Measurements from ENCODE around the gene MMP25. TPM values are rescaled to one million over a fixed set of nuclear protein-coding genes. Genes with fewer than 3 reads are reported as not detected.

MMP25 gene
- total and polyA plus RNA-seq, 10 of the 15 experiments (the other 5 are each of a cell fraction or from before 2014, with no cell fraction given), result 0.03 to 0.36 (median 0.13) TPM; not detected in 1

DNA sequence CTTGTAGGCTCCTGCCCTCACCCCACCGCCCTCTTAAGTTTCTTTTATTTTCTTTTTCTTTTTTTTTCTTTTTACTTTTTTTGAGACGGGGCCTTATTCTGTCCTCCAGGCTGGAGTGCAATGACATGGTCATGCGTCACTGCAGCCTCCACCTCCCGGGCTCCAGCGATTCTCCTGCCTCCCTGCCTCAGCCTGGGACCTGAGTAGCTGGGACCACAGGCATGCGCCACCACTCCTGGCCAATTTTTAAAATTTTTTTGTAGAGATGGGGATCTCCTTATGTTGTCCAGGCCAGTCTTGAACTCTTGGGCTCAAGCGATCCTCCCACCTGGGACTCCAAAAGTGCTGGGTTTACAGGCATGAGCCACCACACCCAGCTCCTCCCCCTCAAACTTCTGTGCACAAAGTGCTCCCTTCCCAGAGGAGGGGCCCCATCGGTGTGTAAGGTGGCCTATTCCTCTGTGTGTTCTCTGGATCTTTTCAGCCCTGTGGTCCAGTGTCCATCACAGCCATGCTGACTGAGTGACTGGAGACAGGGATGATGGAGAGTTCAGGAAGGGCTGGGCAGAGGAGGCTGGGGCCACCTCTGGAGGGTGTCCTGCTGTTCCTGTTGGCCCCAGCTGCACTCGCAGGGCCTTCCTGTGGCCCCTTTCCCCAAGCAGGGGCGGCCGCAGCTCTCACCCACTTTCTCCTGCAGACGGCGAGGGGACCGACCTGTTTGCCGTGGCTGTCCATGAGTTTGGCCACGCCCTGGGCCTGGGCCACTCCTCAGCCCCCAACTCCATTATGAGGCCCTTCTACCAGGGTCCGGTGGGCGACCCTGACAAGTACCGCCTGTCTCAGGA lies 10.2 kb downstream of the MMP25 start:
- POLR2A ChIA-PET, result no interaction called here
- Histone ChIP-seq H3K27me3 (replicated peaks in 1 of 2; ENCODE audit: control insufficient read depth in 2 of 2, insufficient read depth in 2 of 2, low read length in 1 of 2) (no peaks in the 10 kb centered on the region), H3K9ac (ENCODE audit: control insufficient read depth, insufficient read depth, low read length) (no peak overlapping the region), H4K20me1 (ENCODE audit: control insufficient read depth, insufficient read depth) (no peaks in the 10 kb centered on the region), H3K79me2 (ENCODE audit: control insufficient read depth, insufficient read depth, low read length) (no peaks in the 10 kb centered on the region), H3K4me1 (ENCODE audit: control insufficient read depth, insufficient read depth, low read length) (peaks cover 16% of the 10 kb centered on the region), H3K27ac (ENCODE audit: control insufficient read depth, insufficient read depth) (no peak overlapping the region), H3K4me3 (no peak overlapping the region), H3K4me2 (ENCODE audit: control insufficient read depth, insufficient read depth) (no peak overlapping the region), H3K9me3 (replicated peaks; ENCODE audit: control insufficient read depth, insufficient read depth, low read length) (no peaks in the 10 kb centered on the region), H2AFZ (ENCODE audit: control insufficient read depth, low read depth, low read length) (no peak overlapping the region), H3K36me3 (ENCODE audit: control insufficient read depth in 2 of 2, insufficient read depth in 2 of 2, low read length in 1 of 2) (no peaks in the 10 kb centered on the region)
- no peak for FAIRE-seq
- DNase-seq (ENCODE audit: low read depth, low spot score), result no peak
- in situ Hi-C loops (cut with MboI) (no loop called here), intact Hi-C loops (cut with micrococcal nuclease; ENCODE audit: unreplicated experiment) (no loop called here)
- CTCF ChIA-PET, result interaction anchor here (1.5 to 1.7 kb wide), 3 partner anchors 25 to 73 kb away, joined by 4 to 8 read pairs (median 5); no protein-coding TSS in a partner anchor
- SMC1A ChIA-PET (ENCODE audit: uncharacterized antibody, unreplicated experiment), result interaction anchor here (1.7 kb wide), 1 partner anchor 24 kb away, joined by 5 read pairs; no protein-coding TSS in a partner anchor
- TF ChIP-seq, protein P1, sequence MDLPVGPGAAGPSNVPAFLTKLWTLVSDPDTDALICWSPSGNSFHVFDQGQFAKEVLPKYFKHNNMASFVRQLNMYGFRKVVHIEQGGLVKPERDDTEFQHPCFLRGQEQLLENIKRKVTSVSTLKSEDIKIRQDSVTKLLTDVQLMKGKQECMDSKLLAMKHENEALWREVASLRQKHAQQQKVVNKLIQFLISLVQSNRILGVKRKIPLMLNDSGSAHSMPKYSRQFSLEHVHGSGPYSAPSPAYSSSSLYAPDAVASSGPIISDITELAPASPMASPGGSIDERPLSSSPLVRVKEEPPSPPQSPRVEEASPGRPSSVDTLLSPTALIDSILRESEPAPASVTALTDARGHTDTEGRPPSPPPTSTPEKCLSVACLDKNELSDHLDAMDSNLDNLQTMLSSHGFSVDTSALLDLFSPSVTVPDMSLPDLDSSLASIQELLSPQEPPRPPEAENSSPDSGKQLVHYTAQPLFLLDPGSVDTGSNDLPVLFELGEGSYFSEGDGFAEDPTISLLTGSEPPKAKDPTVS (IDR thresholded peaks at IDR 0.05; ENCODE audit: low read depth, low read length), result no peak
- no peak for TF ChIP-seq EZH2 (IDR thresholded peaks at IDR 0.05; ENCODE audit: borderline replicate concordance, control insufficient read depth, low read depth, low read length)
- TF ChIP-seq FOXM1 (IDR thresholded peaks at IDR 0.05; ENCODE audit: low read depth, low read length), result no peak
- TF ChIP-seq PKNOX1 (IDR thresholded peaks at IDR 0.05), result no peak
- TF ChIP-seq EP300 (IDR thresholded peaks at IDR 0.05; ENCODE audit: borderline replicate concordance in 1 of 2, control insufficient read depth in 1 of 2, low read depth in 2 of 2, low read length in 2 of 2), result no peak
- no peak for TF ChIP-seq CREB1 (IDR thresholded peaks at IDR 0.05; ENCODE audit: low read depth)
- no peak for TF ChIP-seq SMARCA5 (IDR thresholded peaks at IDR 0.05)
- ATAC-seq, result no peak
- BruUV-seq (replicated peaks), result no TSS peak
- WGBS (ENCODE audit: insufficient coverage, insufficient replicate concordance, low lambda C conversion rate, missing lambda C conversion rate), result 72% methylated on average over 18 of the region's 19 CpGs
- RAD21 ChIA-PET (ENCODE audit: unreplicated experiment), result interaction anchor here (1.0 kb wide), 1 partner anchor 73 kb away, joined by 3 read pairs; no protein-coding TSS in a partner anchor
